GM12864 (cell line): ENCODE measurements around the gene VAMP5.

Experiments used
- DNase-seq: peaks from one replicate; pipeline ENCODE4 v3.0.0-alpha.2; 2011; ENCODE audit warnings: low read depth
- H3K4me3 ChIP-seq: 2 replicates; pipeline ENCODE4 v1.5.1; 2011; ENCODE audit warnings: mild to moderate bottlenecking, low read depth, low read length, control low read depth
- TF ChIP-seq, protein P1 (sequence below): IDR thresholded peaks from 2 replicates; pipeline ENCODE4 v1.5.1; 2011; ENCODE audit warnings: low read depth, mild to moderate bottlenecking, moderate library complexity, low read length, control low read depth, inconsistent platforms; ENCODE audit errors: missing control alignments

Gene VAMP5

DNA sequence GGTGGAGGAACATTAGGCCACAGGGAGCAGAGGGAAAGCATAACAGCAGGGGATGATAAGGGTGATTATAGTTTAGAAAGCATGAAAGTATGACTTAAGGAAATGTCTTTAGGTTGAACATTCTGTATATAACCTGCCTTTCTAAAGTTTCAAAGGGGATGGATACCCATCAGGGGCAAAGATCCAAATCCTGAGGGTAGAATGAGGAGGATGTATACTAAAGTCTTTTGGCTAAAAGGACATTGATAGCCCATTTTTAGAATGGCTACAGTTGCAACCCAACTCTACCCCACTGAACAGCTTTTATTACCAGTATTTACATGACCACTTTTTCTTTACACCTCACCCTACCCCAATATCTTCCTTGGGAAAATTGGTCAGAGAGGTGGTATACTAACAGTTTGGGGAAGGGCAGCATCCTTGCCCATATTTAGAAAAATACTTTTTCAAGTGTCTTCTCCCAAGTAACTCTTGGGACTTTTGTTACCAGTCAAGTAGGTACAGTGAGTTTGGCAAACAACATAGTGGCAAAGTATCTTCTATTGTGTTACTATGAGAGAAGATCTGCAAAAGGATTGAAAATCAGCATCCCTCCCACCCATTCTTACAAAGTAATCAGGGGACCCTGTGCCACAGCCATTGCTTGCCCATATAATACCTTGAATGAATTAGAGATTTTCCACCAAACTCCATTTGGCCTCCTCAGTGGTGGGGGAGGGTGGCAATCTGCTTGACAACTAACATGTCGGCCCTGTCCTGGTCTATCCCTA lies 37.0 kb upstream of the VAMP5 start:
- DNase-seq, result no peak
- H3K4me3 ChIP-seq, result no peak overlapping the region
- TF ChIP-seq, protein P1, sequence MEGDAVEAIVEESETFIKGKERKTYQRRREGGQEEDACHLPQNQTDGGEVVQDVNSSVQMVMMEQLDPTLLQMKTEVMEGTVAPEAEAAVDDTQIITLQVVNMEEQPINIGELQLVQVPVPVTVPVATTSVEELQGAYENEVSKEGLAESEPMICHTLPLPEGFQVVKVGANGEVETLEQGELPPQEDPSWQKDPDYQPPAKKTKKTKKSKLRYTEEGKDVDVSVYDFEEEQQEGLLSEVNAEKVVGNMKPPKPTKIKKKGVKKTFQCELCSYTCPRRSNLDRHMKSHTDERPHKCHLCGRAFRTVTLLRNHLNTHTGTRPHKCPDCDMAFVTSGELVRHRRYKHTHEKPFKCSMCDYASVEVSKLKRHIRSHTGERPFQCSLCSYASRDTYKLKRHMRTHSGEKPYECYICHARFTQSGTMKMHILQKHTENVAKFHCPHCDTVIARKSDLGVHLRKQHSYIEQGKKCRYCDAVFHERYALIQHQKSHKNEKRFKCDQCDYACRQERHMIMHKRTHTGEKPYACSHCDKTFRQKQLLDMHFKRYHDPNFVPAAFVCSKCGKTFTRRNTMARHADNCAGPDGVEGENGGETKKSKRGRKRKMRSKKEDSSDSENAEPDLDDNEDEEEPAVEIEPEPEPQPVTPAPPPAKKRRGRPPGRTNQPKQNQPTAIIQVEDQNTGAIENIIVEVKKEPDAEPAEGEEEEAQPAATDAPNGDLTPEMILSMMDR, result no peak

DNA sequence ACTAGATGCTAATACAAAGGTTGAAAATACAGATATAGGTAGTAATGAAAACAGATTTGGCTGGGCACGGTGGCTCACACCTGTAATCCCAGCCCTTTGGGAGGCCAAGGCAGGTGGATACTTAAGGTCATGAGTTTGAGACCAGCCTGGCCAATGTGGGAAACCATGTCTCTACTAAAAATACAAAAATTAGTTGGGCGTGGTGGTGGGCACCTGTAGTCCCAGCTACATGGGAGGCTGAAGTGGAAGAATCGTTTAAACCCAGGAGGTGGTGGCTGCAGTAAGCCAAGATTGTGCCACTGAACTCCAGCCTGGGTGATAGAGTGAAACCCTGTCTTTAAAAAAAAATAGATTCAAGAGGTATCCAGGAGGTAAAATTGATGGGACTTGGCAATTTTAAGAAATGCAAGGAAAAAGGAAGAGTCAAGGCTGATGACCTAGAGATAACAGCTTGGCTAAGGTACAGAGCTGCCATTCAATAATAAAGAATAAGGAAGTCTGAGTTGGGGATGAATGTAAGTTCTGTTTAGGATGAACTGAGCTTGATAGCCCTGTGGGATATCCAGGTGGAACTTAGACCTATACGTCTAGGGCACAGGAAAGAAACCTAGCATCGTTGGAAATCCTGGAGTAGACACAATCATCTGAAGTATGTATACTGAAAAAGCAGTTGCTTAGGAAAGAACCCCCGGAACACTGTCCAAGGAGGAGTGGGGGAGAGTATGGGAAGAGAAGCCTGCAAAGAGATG lies 36.2 kb upstream of the VAMP5 start:
- DNase-seq, result no peak
- TF ChIP-seq, protein P1, result no peak
- H3K4me3 ChIP-seq, result no peak overlapping the region

- TF ChIP-seq, protein P1, result no peak
- H3K4me3 ChIP-seq, result no peak overlapping the region
- DNase-seq, result no peak
Observed at GRCh38 chr2:85548608-85548900, 35.7 kb upstream of the VAMP5 start.

GRCh38 chr2:85549095-85549494 lies 35.1 kb upstream of the VAMP5 start:
- no peak for DNase-seq
- TF ChIP-seq, protein P1, result no peak
- H3K4me3 ChIP-seq, result no peak overlapping the region

GRCh38 chr2:85549826-85550225 lies 34.4 kb upstream of the VAMP5 start:
- TF ChIP-seq, protein P1, result no peak
- no peak overlapping the region for H3K4me3 ChIP-seq
- no peak for DNase-seq

DNA sequence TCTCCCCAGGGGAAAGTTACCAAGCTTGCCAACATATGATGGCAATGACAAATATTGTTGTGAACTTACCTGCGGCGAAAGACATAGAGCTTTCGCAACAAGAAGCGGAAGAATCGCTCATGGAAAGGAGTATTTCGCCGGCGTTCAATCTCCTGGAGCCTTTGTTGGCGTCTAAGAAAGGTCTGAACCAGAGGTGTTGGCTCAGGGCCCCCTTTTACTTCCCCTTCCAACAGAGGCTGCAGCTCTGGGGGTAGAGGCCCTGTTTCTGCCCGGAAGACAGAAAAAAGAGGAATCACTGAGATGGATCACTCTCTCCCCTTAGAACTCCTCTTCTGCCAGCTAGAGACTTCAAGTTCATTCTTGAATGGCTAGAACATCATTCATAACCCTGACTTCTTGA lies 33.7 kb upstream of the VAMP5 start:
- no peak overlapping the region for H3K4me3 ChIP-seq
- TF ChIP-seq, protein P1, result no peak
- no peak for DNase-seq
